Thoracic aorta (tissue), 2 donors: ENCODE data around the gene ODAPH. TPM values are rescaled to one million over a fixed set of nuclear protein-coding genes. Genes with fewer than 3 reads are reported as not detected.
"Not testable (repeated sequence)": the region's sequence is repeated elsewhere in the genome, so short reads cannot be mapped to it uniquely, and the experiment has no call there.

Experiments
- ATAC-seq: fragments of 150-250 bp; one replicate; pipeline ENCODE4 v1.8.0; 2017; ENCODE audit warnings: low read depth; ENCODE audit not compliant: insufficient number of reproducible peaks, low FRiP score
- DNase-seq: peaks from one replicate; pipeline ENCODE4 v3.0.0-alpha.2; 2020; ENCODE audit warnings: low spot score
- H3K27ac ChIP-seq, 2 donors: fragments of 200-600 bp; sonication (generic); 1 replicate in 1 of 2; 2 replicates in 1 of 2; pipeline ENCODE4 v1.5.1; 2016; ENCODE audit warnings: mild to moderate bottlenecking in 2 of 2, moderate library complexity in 2 of 2
- H3K27me3 ChIP-seq: fragments of 200-600 bp; sonication (generic); replicated peaks from 2 replicates; pipeline ENCODE4 v1.6.0; 2016; ENCODE audit warnings: mild to moderate bottlenecking; ENCODE audit not compliant: insufficient read depth
- H3K36me3 ChIP-seq: fragments of 200-600 bp; sonication (generic); one replicate; pipeline ENCODE4 v1.5.1; 2016
- H3K4me1 ChIP-seq, 2 donors: fragments of 200-600 bp; sonication (generic); 1 replicate in 1 of 2; 2 replicates in 1 of 2; pipeline versions ENCODE4 v1.5.1 to v1.6.0; 2016; ENCODE audit warnings: low read depth in 2 of 2, mild to moderate bottlenecking in 1 of 2; ENCODE audit not compliant: control insufficient read depth in 1 of 2
- H3K4me3 ChIP-seq: fragments of 200-600 bp; sonication (generic); 2 replicates; pipeline ENCODE4 v1.5.1; 2016; ENCODE audit warnings: mild to moderate bottlenecking
- H3K9me3 ChIP-seq: fragments of 200-600 bp; sonication (generic); 2 replicates; pipeline ENCODE4 v1.5.1; 2016
- CTCF ChIP-seq: fragments of 200-600 bp; sonication (generic); IDR thresholded peaks from one replicate; pipeline ENCODE4 v1.5.1; 2019; ENCODE audit warnings: antibody characterized with exemption
- total RNA-seq, 2 donors: library from RNA; depleted of rRNA; stranded (reverse); fragments of >200 nt; gene quantifications; one replicate each; pipeline versions ENCODE4 v1.1.0 to v1.2.3, GENCODE V29; 2016

ODAPH gene
- total RNA-seq, 2 donors from 2014 or later = not detected

- ATAC-seq (no peak), DNase-seq (no peak)
- H3K36me3 ChIP-seq = peaks cover 8% of the 10 kb centered on the region
- H3K27me3 ChIP-seq = no peaks in the 10 kb centered on the region
- no peaks in the 10 kb centered on the region for H3K4me1 ChIP-seq
- H3K27ac ChIP-seq = no peak overlapping the region
- no peak overlapping the region for H3K4me3 ChIP-seq
- TF ChIP-seq CTCF = no peak
- no peaks in the 10 kb centered on the region for H3K9me3 ChIP-seq
These were observed 13.0 kb upstream of the ODAPH start for GRCh38 chr4:75542824-75543223.

DNA sequence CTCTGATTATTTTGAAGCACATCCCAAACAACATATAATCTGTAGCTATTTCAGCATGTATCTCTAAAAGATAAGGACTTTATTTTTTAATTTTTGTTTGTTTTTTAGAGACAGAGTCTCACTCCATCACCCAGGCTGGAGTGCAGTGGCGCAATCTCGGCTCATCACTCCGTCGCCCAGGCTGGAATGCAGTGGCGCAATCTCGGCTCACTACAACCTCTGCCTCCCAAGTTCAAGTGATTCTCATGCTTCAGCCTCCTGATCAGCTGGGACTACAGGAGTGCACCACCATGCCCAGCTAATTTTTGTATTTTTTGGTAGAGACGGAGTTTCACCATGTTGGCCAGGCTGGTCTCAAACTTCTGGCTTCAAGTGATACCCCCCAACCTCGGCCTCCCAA, 11.6 kb upstream of the ODAPH start:
- not testable (repeated sequence) for H3K27ac ChIP-seq, ATAC-seq, H3K9me3 ChIP-seq, H3K4me3 ChIP-seq, H3K4me1 ChIP-seq, H3K27me3 ChIP-seq, DNase-seq, H3K36me3 ChIP-seq

DNA sequence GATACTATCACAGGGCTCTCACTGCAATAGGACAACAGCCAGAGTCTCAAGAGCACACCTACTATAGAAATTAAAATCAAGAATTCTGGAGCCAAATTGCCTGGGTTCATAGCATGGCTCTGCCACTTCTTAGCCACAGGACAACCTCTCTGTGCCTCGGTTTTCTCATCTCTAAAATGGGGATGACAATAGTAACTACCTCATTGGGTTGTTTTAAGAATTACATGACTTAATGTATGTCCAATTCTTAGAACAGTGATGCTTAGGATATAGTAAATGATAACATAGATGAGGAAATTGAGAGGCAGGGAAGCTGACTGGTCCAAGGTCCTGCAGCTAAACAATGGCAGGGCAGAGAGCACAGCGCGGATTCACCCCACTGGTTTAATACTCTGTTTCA, 11.0 kb upstream of the ODAPH start:
- H3K9me3 ChIP-seq = no peaks in the 10 kb centered on the region
- no peak for TF ChIP-seq CTCF
- no peaks in the 10 kb centered on the region for H3K27me3 ChIP-seq
- no peak for ATAC-seq
- H3K4me3 ChIP-seq = no peak overlapping the region
- H3K27ac ChIP-seq = no peak overlapping the region
- peaks cover 8% of the 10 kb centered on the region for H3K36me3 ChIP-seq
- no peak for DNase-seq
- H3K4me1 ChIP-seq = no peaks in the 10 kb centered on the region

DNA sequence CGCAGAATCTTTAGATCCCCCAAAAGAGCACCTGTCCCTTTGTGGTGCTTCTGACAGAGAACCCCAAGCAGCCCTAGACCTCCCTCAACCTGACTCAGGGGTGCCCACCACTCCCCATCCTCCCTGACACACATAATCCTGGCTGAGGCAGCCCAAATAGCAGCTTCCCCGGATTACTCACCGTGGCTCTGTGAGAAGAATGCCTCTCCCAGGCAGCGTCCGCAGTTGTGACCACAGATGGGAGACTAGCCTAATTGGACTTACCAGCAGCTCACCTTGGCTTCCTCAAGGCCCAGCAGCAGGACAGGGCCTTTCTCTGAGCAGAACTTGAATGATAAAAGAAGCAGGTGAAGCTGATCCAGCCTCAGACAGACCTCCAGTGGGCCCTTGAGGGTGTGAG, 10.3 kb upstream of the ODAPH start:
- H3K4me1 ChIP-seq = no peaks in the 10 kb centered on the region
- no peak for TF ChIP-seq CTCF
- no peak overlapping the region for H3K27ac ChIP-seq
- H3K36me3 ChIP-seq = peaks cover 8% of the 10 kb centered on the region
- ATAC-seq (no peak), DNase-seq (no peak)
- no peak overlapping the region for H3K4me3 ChIP-seq
- no peaks in the 10 kb centered on the region for H3K27me3 ChIP-seq
- no peaks in the 10 kb centered on the region for H3K9me3 ChIP-seq

DNA sequence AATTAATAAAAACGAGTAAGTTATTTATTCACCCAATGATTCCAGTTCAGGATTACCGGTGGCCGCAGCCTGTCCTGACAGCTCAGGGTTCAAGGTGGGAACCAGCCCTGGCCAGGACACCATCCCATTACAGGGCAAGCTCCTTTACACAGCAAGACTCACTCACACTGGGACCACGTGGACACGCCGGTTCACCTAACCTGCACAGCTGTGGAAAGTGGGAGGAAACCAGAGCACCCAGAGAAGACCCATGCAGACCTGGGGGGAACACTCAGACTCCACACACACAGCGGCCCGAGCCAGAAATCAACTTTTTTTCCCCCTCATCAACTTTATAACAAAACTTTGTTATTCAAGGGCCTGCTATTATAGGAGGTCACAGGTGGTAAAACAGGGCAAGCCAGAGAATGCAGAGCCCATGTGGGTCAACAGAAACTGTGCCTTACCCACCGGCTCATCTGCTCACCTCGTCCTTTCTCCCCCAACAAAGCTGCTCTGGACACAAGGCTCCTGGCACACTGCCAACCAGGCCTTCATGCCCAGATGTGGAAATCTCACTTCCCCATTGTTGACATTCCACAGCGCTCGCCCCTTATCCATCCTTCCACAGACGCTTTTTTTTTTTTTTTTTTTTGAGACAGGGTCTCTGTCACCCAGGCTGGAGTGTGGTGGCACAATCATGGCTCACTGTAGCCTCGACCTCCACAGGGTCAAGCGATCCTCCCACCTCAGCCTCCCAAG, 8.0 kb upstream of the ODAPH start:
- TF ChIP-seq CTCF = no peak
- H3K36me3 ChIP-seq = peaks cover 8% of the 10 kb centered on the region
- H3K27ac ChIP-seq = no peak overlapping the region
- no peaks in the 10 kb centered on the region for H3K4me1 ChIP-seq
- ATAC-seq (no peak), DNase-seq (peak; percentile 28)
- H3K27me3 ChIP-seq = no peaks in the 10 kb centered on the region
- no peaks in the 10 kb centered on the region for H3K9me3 ChIP-seq
- H3K4me3 ChIP-seq = no peak overlapping the region

DNA sequence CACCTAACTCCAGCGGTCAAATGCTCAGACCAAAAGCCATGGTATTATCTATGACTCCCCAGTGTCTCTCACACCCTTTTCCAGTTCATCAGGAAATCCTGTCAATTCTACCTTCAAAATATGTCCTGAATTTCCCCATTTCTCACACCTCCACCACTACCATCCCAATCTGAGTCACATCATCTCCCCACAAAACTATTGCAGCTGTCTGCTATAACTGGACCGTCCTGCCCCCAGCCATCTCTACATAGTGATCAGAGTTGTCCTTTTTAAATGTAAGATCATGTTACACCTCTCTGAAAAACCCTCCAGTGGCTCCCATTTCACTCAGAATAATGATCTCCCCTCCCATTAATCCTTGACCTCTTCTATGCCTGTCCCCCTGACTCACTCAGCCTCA, 6.8 kb upstream of the ODAPH start:
- no peaks in the 10 kb centered on the region for H3K9me3 ChIP-seq
- no peaks in the 10 kb centered on the region for H3K27me3 ChIP-seq
- H3K36me3 ChIP-seq = peaks cover 6% of the 10 kb centered on the region
- no peak for TF ChIP-seq CTCF
- H3K4me1 ChIP-seq = no peaks in the 10 kb centered on the region
- H3K27ac ChIP-seq = no peak overlapping the region
- ATAC-seq = no peak
- no peak for DNase-seq
- no peak overlapping the region for H3K4me3 ChIP-seq
